Inflammatory macrophage treated with lipopolysaccharide for 4 hours (primary cell): Measurements from ENCODE around the gene SYNE3.

ENCODE experiments used
- DNase-seq: peaks from one replicate; pipeline ENCODE4 v3.0.0-alpha.2; 2020

Gene SYNE3

GRCh38 chr14:95468448-95469133, 47.9 kb downstream of the SYNE3 start:
- no peak for DNase-seq

GRCh38 chr14:95467657-95468056, 48.8 kb downstream of the SYNE3 start:
- no peak for DNase-seq

- no peak for DNase-seq
Observed at GRCh38 chr14:95467232-95467631, 49.2 kb downstream of the SYNE3 start.
